Kidney (tissue), 14 donors: ENCODE data around the gene C10orf90. TPM values are rescaled to one million over a fixed set of nuclear protein-coding genes. Genes with fewer than 3 reads are reported as not detected.
"Not testable (repeated sequence)": the region's sequence is repeated elsewhere in the genome, so short reads cannot be mapped to it uniquely, and the experiment has no call there.

Experiments used
- DNase-seq, 5 donors: peaks; one replicate each; pipeline ENCODE4 v3.0.0-alpha.2; 2013 to 2020
- FAIRE-seq: peaks from 2 replicates; lab custom pipeline; 2012; peaks lifted over from hg19 to GRCh38; lab: Jason Lieb, UNC
- H3K27ac ChIP-seq, 2 donors: one replicate each; pipeline ENCODE4 v1.7.0; 2013; ENCODE audit warnings: low read depth in 2 of 2, low read length in 2 of 2, inconsistent platforms in 1 of 2
- H3K27me3 ChIP-seq: one replicate; pipeline ENCODE4 v1.7.1; 2013; ENCODE audit warnings: low read length, inconsistent platforms; ENCODE audit not compliant: control insufficient read depth, insufficient read depth
- H3K36me3 ChIP-seq, 3 donors: one replicate each; pipeline versions ENCODE4 v1.7.0 to v1.7.1; 2013; ENCODE audit warnings: low read length in 3 of 3, control low read depth in 1 of 3, inconsistent platforms in 1 of 3; ENCODE audit not compliant: insufficient read depth in 3 of 3, control insufficient read depth in 2 of 3
- H3K4me1 ChIP-seq, 3 donors: one replicate each; pipeline versions ENCODE4 v1.7.0 to v1.7.1; 2013; ENCODE audit warnings: low read length in 3 of 3, inconsistent platforms in 1 of 3, low read depth in 1 of 3; ENCODE audit not compliant: control insufficient read depth in 2 of 3, insufficient read depth in 2 of 3
- H3K4me3 ChIP-seq, 3 donors: one replicate each; pipeline versions ENCODE4 v1.7.0 to v1.8.1; 2013; ENCODE audit warnings: low read length in 3 of 3, control low read depth in 1 of 3, inconsistent platforms in 1 of 3
- H3K9ac ChIP-seq, 3 donors: one replicate each; pipeline versions ENCODE4 v1.7.0 to v1.7.1; 2013; ENCODE audit warnings: low read length in 3 of 3, control low read depth in 1 of 3, inconsistent platforms in 1 of 3
- H3K9me3 ChIP-seq, 3 donors: one replicate each; pipeline versions ENCODE4 v1.7.0 to v1.7.1; 2013; ENCODE audit warnings: low read length in 3 of 3, control low read depth in 1 of 3, inconsistent platforms in 1 of 3; ENCODE audit not compliant: control insufficient read depth in 2 of 3, insufficient read depth in 1 of 3
- CTCF ChIP-seq: IDR thresholded peaks from 3 replicates; pipeline ENCODE4 v1.5.1; 2012; ENCODE audit warnings: mild to moderate bottlenecking, moderate library complexity, borderline replicate concordance; ENCODE audit not compliant: insufficient read depth; ENCODE audit errors: extremely low read depth
- intact Hi-C: fragments of 100-400 bp; cut with DNase I; formaldehyde crosslinking; loops from one replicate; pipeline ENCODE4 v1.11.1; 2022
- polyA plus RNA-seq: library from polyadenylated mRNA; stranded (reverse); fragments of 350-450 nt; fragmentation: Illumina TruSeq; extraction: RNeasy Lipid Tissue Mini Kit (QIAGEN cat#74804); gene quantifications from one replicate; pipeline ENCODE4 v1.2.3, GENCODE V29; 2014; ENCODE audit warnings: low read depth, low replicate concordance; ENCODE audit not compliant: insufficient read depth
- total RNA-seq: library from RNA; stranded (reverse); fragmentation: NEBNext Ultra II Directional; extraction: Animal tissue kit (Norgen Biotek cat#: 25700); gene quantifications from one replicate; pipeline ENCODE4 v1.2.1, GENCODE V29; 2021
- donor health status: control.
- donor health status: control.
- donor health status: control.
- donor health status: control.
- donor health status: control.
- donor health status: DM: yes; HTN: yes; CAD: no.
- donor health status: Normal renal cell carcinoma (clear cell type).

Gene C10orf90
- total and polyA plus RNA-seq, 2 donors from 2014 or later = 0.30 TPM; not detected in 1

- Histone ChIP-seq H3K9ac (peak overlapping the region in 1 of 3 donors; percentile 50), H3K9me3 (peaks cover 0 to 6% (median 0%) of the 10 kb centered on the region in 3 donors), H3K27ac (no peak overlapping the region), H3K27me3 (no peaks in the 10 kb centered on the region), H3K36me3 (no peaks in the 10 kb centered on the region), H3K4me3 (peak overlapping the region; percentile 46 to 75 (median 48)), H3K4me1 (peaks cover 0 to 2% (median 0%) of the 10 kb centered on the region in 3 donors)
- peak; percentile 64 for TF ChIP-seq CTCF
- DNase-seq (peak; percentile 77 to 87 (median 83)), FAIRE-seq (no peak)
- intact Hi-C loops = loop anchor here (10.0 kb wide), 1 partner anchor 402 kb away; no protein-coding TSS in a partner anchor
Observed at GRCh38 chr10:126387041-126387921, 283.2 kb downstream of the C10orf90 start.

- Histone ChIP-seq H3K27me3 (no peaks in the 10 kb centered on the region), H3K4me3 (no peak overlapping the region), H3K36me3 (no peaks in the 10 kb centered on the region), H3K9ac (no peak overlapping the region), H3K4me1 (peaks cover 0 to 2% (median 0%) of the 10 kb centered on the region in 3 donors), H3K9me3 (peaks cover 0 to 6% (median 0%) of the 10 kb centered on the region in 3 donors), H3K27ac (no peak overlapping the region)
- FAIRE-seq (no peak), DNase-seq (no peak)
- no peak for TF ChIP-seq CTCF
- intact Hi-C loops = loop anchor here (10.0 kb wide), 1 partner anchor 400 kb away; no protein-coding TSS in a partner anchor
Observed at GRCh38 chr10:126384269-126384873, 286.1 kb downstream of the C10orf90 start.

- TF ChIP-seq CTCF = no peak
- Histone ChIP-seq H3K9ac (no peak overlapping the region), H3K4me1 (no peaks in the 10 kb centered on the region), H3K9me3 (peaks cover 0 to 6% (median 0%) of the 10 kb centered on the region in 3 donors), H3K36me3 (no peaks in the 10 kb centered on the region), H3K27ac (no peak overlapping the region), H3K27me3 (no peaks in the 10 kb centered on the region), H3K4me3 (no peak overlapping the region)
- FAIRE-seq = no peak
- DNase-seq = no peak
- intact Hi-C loops = loop anchor here (10.0 kb wide), 1 partner anchor 396 kb away; no protein-coding TSS in a partner anchor
Observed at GRCh38 chr10:126380352-126381076, 290.0 kb downstream of the C10orf90 start.

GRCh38 chr10:126379166-126379565 lies 291.3 kb downstream of the C10orf90 start:
- DNase-seq, FAIRE-seq, intact Hi-C loops, H3K9ac ChIP-seq, H3K4me1 ChIP-seq, H3K27ac ChIP-seq, H3K9me3 ChIP-seq, H3K27me3 ChIP-seq, H3K4me3 ChIP-seq, H3K36me3 ChIP-seq: not testable (repeated sequence)
